ENCODE results near the gene CERS3.

Gene CERS3

GRCh38 chr15:100526027-100526481 lies 2.7 kb downstream of the CERS3 start:
- no peak for DNase-seq

GRCh38 chr15:100525436-100525835 lies 3.3 kb downstream of the CERS3 start:
- DNase-seq = no peak

GRCh38 chr15:100524326-100524725 lies 4.4 kb downstream of the CERS3 start:
- DNase-seq = no peak

- DNase-seq = no peak
These were observed 6.8 kb downstream of the CERS3 start for GRCh38 chr15:100521907-100522306.

GRCh38 chr15:100520132-100520921 lies 8.4 kb downstream of the CERS3 start:
- DNase-seq = no peak

GRCh38 chr15:100517846-100518245 lies 10.9 kb downstream of the CERS3 start:
- no peak for DNase-seq

- DNase-seq = no peak
These were observed 11.9 kb downstream of the CERS3 start for GRCh38 chr15:100516643-100517512.

- DNase-seq = no peak
These were observed 13.0 kb downstream of the CERS3 start for GRCh38 chr15:100515758-100516157.

- DNase-seq = no peak
These were observed 20.0 kb downstream of the CERS3 start for GRCh38 chr15:100508641-100509300.

GRCh38 chr15:100502651-100503050 lies 26.1 kb downstream of the CERS3 start:
- no peak for DNase-seq

GRCh38 chr15:100501117-100501516 lies 27.6 kb downstream of the CERS3 start:
- no peak for DNase-seq

GRCh38 chr15:100500226-100500990 lies 28.3 kb downstream of the CERS3 start:
- DNase-seq = no peak

- no peak for DNase-seq
These were observed 32.9 kb downstream of the CERS3 start for GRCh38 chr15:100495861-100496260.

GRCh38 chr15:100493213-100493612 lies 35.5 kb downstream of the CERS3 start:
- no peak for DNase-seq

GRCh38 chr15:100484443-100484842 lies 44.3 kb downstream of the CERS3 start:
- no peak for DNase-seq

GRCh38 chr15:100483370-100483769 lies 45.4 kb downstream of the CERS3 start:
- DNase-seq = no peak

- DNase-seq = no peak
These were observed 51.9 kb downstream of the CERS3 start for GRCh38 chr15:100476805-100477204.

- DNase-seq = no peak
These were observed 56.0 kb downstream of the CERS3 start for GRCh38 chr15:100472736-100473135.

- DNase-seq = no peak
These were observed 56.8 kb downstream of the CERS3 start for GRCh38 chr15:100471933-100472332.

- no peak for DNase-seq
These were observed 60.5 kb downstream of the CERS3 start for GRCh38 chr15:100468285-100468684.

- no peak for DNase-seq
These were observed 62.7 kb downstream of the CERS3 start for GRCh38 chr15:100466073-100466472.

- no peak for DNase-seq
These were observed 63.9 kb downstream of the CERS3 start for GRCh38 chr15:100464888-100465287.

GRCh38 chr15:100464256-100464655 lies 64.5 kb downstream of the CERS3 start:
- DNase-seq = no peak
